ENCODE data around the gene TNFRSF9.

TNFRSF9 gene

GRCh38 chr1:7915826-7916500 is 24.7 kb downstream of the TNFRSF9 start:
- no peaks in the 10 kb centered on the region for H3K9me3 ChIP-seq (ENCODE audit: control insufficient read depth in 1 of 2, low read length in 2 of 2)
- no peaks in the 10 kb centered on the region for H3K4me1 ChIP-seq (ENCODE audit: control insufficient read depth in 1 of 2, insufficient read depth in 2 of 2, low read length in 2 of 2)
- no peak overlapping the region for H3K27ac ChIP-seq (ENCODE audit: low read length)
- H3K27me3 ChIP-seq (ENCODE audit: low read depth, low read length), result peaks cover 4% of the 10 kb centered on the region
- no peaks in the 10 kb centered on the region for H3K36me3 ChIP-seq (ENCODE audit: control insufficient read depth in 1 of 2, insufficient read depth in 2 of 2, low read length in 2 of 2)
- no peak overlapping the region for H3K4me3 ChIP-seq (ENCODE audit: low read depth in 1 of 2, low read length in 2 of 2)

GRCh38 chr1:7912743-7913557 is 27.7 kb downstream of the TNFRSF9 start:
- Histone ChIP-seq H3K9me3 (ENCODE audit: control insufficient read depth in 1 of 2, low read length in 2 of 2) (no peaks in the 10 kb centered on the region), H3K27me3 (ENCODE audit: low read depth, low read length) (peaks cover 4% of the 10 kb centered on the region), H3K4me1 (ENCODE audit: control insufficient read depth in 1 of 2, insufficient read depth in 2 of 2, low read length in 2 of 2) (no peaks in the 10 kb centered on the region), H3K36me3 (ENCODE audit: control insufficient read depth in 1 of 2, insufficient read depth in 2 of 2, low read length in 2 of 2) (no peaks in the 10 kb centered on the region), H3K4me3 (ENCODE audit: low read depth in 1 of 2, low read length in 2 of 2) (no peak overlapping the region), H3K27ac (ENCODE audit: low read length) (no peak overlapping the region)

GRCh38 chr1:7912145-7912544 is 28.5 kb downstream of the TNFRSF9 start:
- peaks cover 4% of the 10 kb centered on the region for H3K27me3 ChIP-seq (ENCODE audit: low read depth, low read length)

GRCh38 chr1:7905262-7905661 is 35.4 kb downstream of the TNFRSF9 start:
- H3K27ac ChIP-seq (ENCODE audit: low read length), result no peak overlapping the region
- no peaks in the 10 kb centered on the region for H3K27me3 ChIP-seq (ENCODE audit: low read depth, low read length)
- no peaks in the 10 kb centered on the region for H3K9me3 ChIP-seq (ENCODE audit: control insufficient read depth in 1 of 2, low read length in 2 of 2)
- no peaks in the 10 kb centered on the region for H3K36me3 ChIP-seq (ENCODE audit: control insufficient read depth in 1 of 2, insufficient read depth in 2 of 2, low read length in 2 of 2)
- no peak overlapping the region for H3K4me3 ChIP-seq (ENCODE audit: low read depth in 1 of 2, low read length in 2 of 2)
- peaks cover 0 to 3% of the 10 kb centered on the region in 2 donors for H3K4me1 ChIP-seq (ENCODE audit: control insufficient read depth in 1 of 2, insufficient read depth in 2 of 2, low read length in 2 of 2)

More at GRCh38 chr1:7912145-7912544, 28.5 kb downstream of the TNFRSF9 start:
- no peak overlapping the region for H3K27ac ChIP-seq (ENCODE audit: low read length)
- H3K9me3 ChIP-seq (ENCODE audit: control insufficient read depth in 1 of 2, low read length in 2 of 2), result no peaks in the 10 kb centered on the region
- H3K4me1 ChIP-seq (ENCODE audit: control insufficient read depth in 1 of 2, insufficient read depth in 2 of 2, low read length in 2 of 2), result no peaks in the 10 kb centered on the region
- no peak overlapping the region for H3K4me3 ChIP-seq (ENCODE audit: low read depth in 1 of 2, low read length in 2 of 2)
- H3K36me3 ChIP-seq (ENCODE audit: control insufficient read depth in 1 of 2, insufficient read depth in 2 of 2, low read length in 2 of 2), result no peaks in the 10 kb centered on the region

- peak overlapping the region in 1 of 2 donors; percentile 32 for H3K4me3 ChIP-seq (ENCODE audit: low read depth in 1 of 2, low read length in 2 of 2)
- H3K27me3 ChIP-seq (ENCODE audit: low read depth, low read length), result no peaks in the 10 kb centered on the region
Measured at GRCh38 chr1:7902478-7903085, 38.1 kb downstream of the TNFRSF9 start.

GRCh38 chr1:7899741-7900140 is 40.9 kb downstream of the TNFRSF9 start:
- Histone ChIP-seq H3K27me3 (ENCODE audit: low read depth, low read length) (no peaks in the 10 kb centered on the region), H3K4me1 (ENCODE audit: control insufficient read depth in 1 of 2, insufficient read depth in 2 of 2, low read length in 2 of 2) (peaks cover 0 to 3% of the 10 kb centered on the region in 2 donors), H3K27ac (ENCODE audit: low read length) (no peak overlapping the region), H3K36me3 (ENCODE audit: control insufficient read depth in 1 of 2, insufficient read depth in 2 of 2, low read length in 2 of 2) (no peaks in the 10 kb centered on the region), H3K4me3 (ENCODE audit: low read depth in 1 of 2, low read length in 2 of 2) (no peak overlapping the region), H3K9me3 (ENCODE audit: control insufficient read depth in 1 of 2, low read length in 2 of 2) (no peaks in the 10 kb centered on the region)

More at GRCh38 chr1:7902478-7903085, 38.1 kb downstream of the TNFRSF9 start:
- Histone ChIP-seq H3K9me3 (ENCODE audit: control insufficient read depth in 1 of 2, low read length in 2 of 2) (no peaks in the 10 kb centered on the region), H3K36me3 (ENCODE audit: control insufficient read depth in 1 of 2, insufficient read depth in 2 of 2, low read length in 2 of 2) (no peaks in the 10 kb centered on the region), H3K27ac (ENCODE audit: low read length) (no peak overlapping the region), H3K4me1 (ENCODE audit: control insufficient read depth in 1 of 2, insufficient read depth in 2 of 2, low read length in 2 of 2) (peaks cover 0 to 3% of the 10 kb centered on the region in 2 donors)

- no peaks in the 10 kb centered on the region for H3K36me3 ChIP-seq (ENCODE audit: control insufficient read depth in 1 of 2, insufficient read depth in 2 of 2, low read length in 2 of 2)
- no peak overlapping the region for H3K27ac ChIP-seq (ENCODE audit: low read length)
- H3K4me1 ChIP-seq (ENCODE audit: control insufficient read depth in 1 of 2, insufficient read depth in 2 of 2, low read length in 2 of 2), result peaks cover 0 to 3% of the 10 kb centered on the region in 2 donors
- no peaks in the 10 kb centered on the region for H3K9me3 ChIP-seq (ENCODE audit: control insufficient read depth in 1 of 2, low read length in 2 of 2)
- no peaks in the 10 kb centered on the region for H3K27me3 ChIP-seq (ENCODE audit: low read depth, low read length)
- no peak overlapping the region for H3K4me3 ChIP-seq (ENCODE audit: low read depth in 1 of 2, low read length in 2 of 2)
Measured at GRCh38 chr1:7898962-7899361, 41.7 kb downstream of the TNFRSF9 start.

- H3K4me1 ChIP-seq (ENCODE audit: control insufficient read depth in 1 of 2, insufficient read depth in 2 of 2, low read length in 2 of 2), result no peaks in the 10 kb centered on the region
- H3K36me3 ChIP-seq (ENCODE audit: control insufficient read depth in 1 of 2, insufficient read depth in 2 of 2, low read length in 2 of 2), result no peaks in the 10 kb centered on the region
- no peak overlapping the region for H3K4me3 ChIP-seq (ENCODE audit: low read depth in 1 of 2, low read length in 2 of 2)
Measured at GRCh38 chr1:7896994-7897393, 43.6 kb downstream of the TNFRSF9 start.

GRCh38 chr1:7893529-7894180 is 47.0 kb downstream of the TNFRSF9 start:
- Histone ChIP-seq H3K27ac (ENCODE audit: low read length) (no peak overlapping the region), H3K4me3 (ENCODE audit: low read depth in 1 of 2, low read length in 2 of 2) (no peak overlapping the region)

More at GRCh38 chr1:7896994-7897393, 43.6 kb downstream of the TNFRSF9 start:
- Histone ChIP-seq H3K27me3 (ENCODE audit: low read depth, low read length) (no peaks in the 10 kb centered on the region), H3K27ac (ENCODE audit: low read length) (no peak overlapping the region), H3K9me3 (ENCODE audit: control insufficient read depth in 1 of 2, low read length in 2 of 2) (no peaks in the 10 kb centered on the region)

GRCh38 chr1:7891804-7892203 is 48.8 kb downstream of the TNFRSF9 start:
- Histone ChIP-seq H3K36me3 (ENCODE audit: control insufficient read depth in 1 of 2, insufficient read depth in 2 of 2, low read length in 2 of 2) (no peaks in the 10 kb centered on the region), H3K4me1 (ENCODE audit: control insufficient read depth in 1 of 2, insufficient read depth in 2 of 2, low read length in 2 of 2) (no peaks in the 10 kb centered on the region), H3K27me3 (ENCODE audit: low read depth, low read length) (no peaks in the 10 kb centered on the region), H3K4me3 (ENCODE audit: low read depth in 1 of 2, low read length in 2 of 2) (no peak overlapping the region), H3K27ac (ENCODE audit: low read length) (no peak overlapping the region), H3K9me3 (ENCODE audit: control insufficient read depth in 1 of 2, low read length in 2 of 2) (no peaks in the 10 kb centered on the region)

More at GRCh38 chr1:7893529-7894180, 47.0 kb downstream of the TNFRSF9 start:
- no peaks in the 10 kb centered on the region for H3K9me3 ChIP-seq (ENCODE audit: control insufficient read depth in 1 of 2, low read length in 2 of 2)
- H3K4me1 ChIP-seq (ENCODE audit: control insufficient read depth in 1 of 2, insufficient read depth in 2 of 2, low read length in 2 of 2), result no peaks in the 10 kb centered on the region
- no peaks in the 10 kb centered on the region for H3K36me3 ChIP-seq (ENCODE audit: control insufficient read depth in 1 of 2, insufficient read depth in 2 of 2, low read length in 2 of 2)
- no peaks in the 10 kb centered on the region for H3K27me3 ChIP-seq (ENCODE audit: low read depth, low read length)

GRCh38 chr1:7890853-7891252 is 49.8 kb downstream of the TNFRSF9 start:
- peaks cover 4% of the 10 kb centered on the region for H3K27me3 ChIP-seq (ENCODE audit: low read depth, low read length)
- H3K4me1 ChIP-seq (ENCODE audit: control insufficient read depth in 1 of 2, insufficient read depth in 2 of 2, low read length in 2 of 2), result no peaks in the 10 kb centered on the region

More at GRCh38 chr1:7890853-7891252, 49.8 kb downstream of the TNFRSF9 start:
- Histone ChIP-seq H3K9me3 (ENCODE audit: control insufficient read depth in 1 of 2, low read length in 2 of 2) (no peaks in the 10 kb centered on the region), H3K27ac (ENCODE audit: low read length) (no peak overlapping the region), H3K4me3 (ENCODE audit: low read depth in 1 of 2, low read length in 2 of 2) (no peak overlapping the region), H3K36me3 (ENCODE audit: control insufficient read depth in 1 of 2, insufficient read depth in 2 of 2, low read length in 2 of 2) (no peaks in the 10 kb centered on the region)

Measured in muscle layer of duodenum (tissue), 2 donors.